GM19467 (cell line): ENCODE measurements around the gene OXT.
"Not testable (repeated sequence)": the region's sequence is repeated elsewhere in the genome, so short reads cannot be mapped to it uniquely, and the experiment has no call there.

Experiments
- ATAC-seq: cut with Tn5 transposase; IDR thresholded peaks from one replicate; pipeline ENCODE4 v1.9.1; 2021; ENCODE audit warnings: mild to moderate bottlenecking, moderate library complexity; ENCODE audit not compliant: unreplicated experiment

Gene OXT

DNA sequence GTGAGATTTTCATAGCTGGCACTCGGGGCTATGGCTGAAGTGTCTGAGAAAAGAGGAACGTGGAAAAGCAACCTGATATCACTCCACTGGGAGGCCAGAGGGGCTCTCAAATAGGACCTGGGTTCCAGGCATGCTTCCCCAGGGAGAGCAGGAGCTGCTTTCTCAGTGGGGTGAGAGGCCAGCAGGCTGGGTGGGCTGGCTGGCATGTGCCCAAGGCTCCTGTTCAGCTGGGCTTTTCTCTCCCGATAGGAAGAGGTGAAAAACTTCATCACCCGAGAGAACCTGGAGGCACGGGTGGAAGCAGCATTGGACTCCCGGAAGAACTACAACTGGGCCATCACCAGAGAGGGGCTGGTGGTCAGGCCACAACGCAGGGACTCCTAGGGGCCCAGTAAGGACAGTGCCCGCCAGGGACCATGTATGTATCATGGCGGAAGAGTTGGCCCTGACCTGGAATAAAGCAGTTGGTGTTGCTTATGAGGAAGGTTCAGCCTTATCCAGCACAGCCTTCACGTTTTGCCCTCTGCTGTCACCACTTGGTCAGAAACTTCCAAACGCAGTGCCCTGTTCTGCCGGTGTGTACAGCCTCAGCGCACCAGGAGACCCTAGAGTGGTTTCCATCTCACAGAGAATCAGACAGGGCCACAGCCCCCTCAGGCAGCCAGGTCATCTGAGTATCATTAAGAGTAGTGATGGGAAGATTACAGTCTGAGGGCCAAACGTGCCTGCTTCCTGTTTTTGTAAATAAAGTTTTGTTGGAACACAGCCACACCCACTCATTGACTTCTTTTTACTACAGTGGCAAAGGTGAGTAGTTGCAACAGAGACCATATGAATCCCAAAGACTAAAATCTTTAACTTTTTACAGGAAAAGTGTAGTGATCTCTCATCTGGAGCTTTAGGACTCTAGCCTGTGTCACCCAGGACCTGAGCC, 23.7 kb upstream of the OXT start:
- ATAC-seq = no peak

DNA sequence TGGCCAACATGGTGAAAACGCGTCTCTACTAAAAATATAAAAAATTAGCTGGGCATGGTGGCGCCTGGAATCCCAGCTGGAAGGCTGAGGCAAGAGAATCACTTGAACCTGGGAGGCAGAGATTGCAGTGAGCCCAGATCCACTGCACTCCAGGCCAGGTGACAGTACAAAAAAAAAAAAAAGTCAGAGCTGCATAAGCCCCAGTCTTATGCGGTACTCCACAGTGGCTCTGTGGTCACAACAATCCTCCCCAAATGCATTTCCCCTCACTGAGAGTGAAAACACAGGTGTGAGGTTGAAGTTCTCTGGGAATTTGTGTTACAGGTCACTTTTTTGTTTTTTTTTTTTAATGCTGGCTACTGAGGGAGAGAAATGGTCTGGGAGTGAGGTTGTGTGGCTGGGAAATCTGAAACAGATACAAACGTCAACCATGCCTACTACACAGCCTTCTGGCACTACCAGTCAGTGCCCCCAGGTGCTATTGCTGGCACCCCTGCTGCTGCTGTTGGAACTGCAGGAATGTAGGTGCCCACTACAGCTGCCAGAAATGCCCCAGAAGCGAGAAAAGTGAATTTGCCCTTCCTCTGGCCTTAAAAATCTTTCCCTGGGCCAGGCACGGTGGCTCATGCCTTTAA, 19.9 kb upstream of the OXT start:
- ATAC-seq = no peak

DNA sequence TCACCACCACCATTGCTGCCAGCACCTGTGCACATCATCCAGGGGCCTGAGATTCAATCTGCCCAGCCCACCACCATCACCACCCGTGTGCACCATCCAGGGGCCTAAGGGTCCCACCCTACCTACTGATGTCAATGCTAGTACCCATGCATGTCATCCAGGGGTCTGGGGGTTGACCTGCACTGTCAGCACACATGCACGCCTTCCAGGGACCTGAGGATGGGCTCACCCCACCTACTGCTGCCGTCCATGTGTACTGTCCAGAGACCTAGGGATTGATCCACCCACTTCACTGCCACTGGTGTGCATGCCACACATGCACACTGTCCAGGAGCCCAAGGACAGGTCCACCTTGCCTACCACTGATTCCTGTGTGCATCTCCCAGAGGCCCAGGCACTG, 11.9 kb upstream of the OXT start:
- no peak for ATAC-seq

DNA sequence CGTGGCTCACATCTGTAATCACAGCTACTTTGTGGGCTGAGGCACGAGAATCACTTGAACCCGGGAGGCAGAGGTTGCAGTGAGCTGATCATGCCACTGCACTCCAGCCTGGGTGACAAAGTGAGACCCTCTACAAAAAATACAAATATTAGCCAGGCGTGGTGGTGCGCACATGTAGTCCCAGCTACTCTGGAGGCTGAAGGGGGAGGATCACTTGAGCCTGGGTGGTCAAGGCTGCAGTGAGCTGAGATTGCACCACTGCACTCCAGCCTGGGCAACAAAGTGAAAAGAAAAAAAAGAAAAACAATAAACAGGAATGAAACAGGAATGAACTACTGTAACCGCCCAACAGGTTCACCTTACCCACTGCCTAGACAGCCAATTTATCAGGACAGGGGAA, 7.3 kb upstream of the OXT start:
- ATAC-seq = not testable (repeated sequence)

DNA sequence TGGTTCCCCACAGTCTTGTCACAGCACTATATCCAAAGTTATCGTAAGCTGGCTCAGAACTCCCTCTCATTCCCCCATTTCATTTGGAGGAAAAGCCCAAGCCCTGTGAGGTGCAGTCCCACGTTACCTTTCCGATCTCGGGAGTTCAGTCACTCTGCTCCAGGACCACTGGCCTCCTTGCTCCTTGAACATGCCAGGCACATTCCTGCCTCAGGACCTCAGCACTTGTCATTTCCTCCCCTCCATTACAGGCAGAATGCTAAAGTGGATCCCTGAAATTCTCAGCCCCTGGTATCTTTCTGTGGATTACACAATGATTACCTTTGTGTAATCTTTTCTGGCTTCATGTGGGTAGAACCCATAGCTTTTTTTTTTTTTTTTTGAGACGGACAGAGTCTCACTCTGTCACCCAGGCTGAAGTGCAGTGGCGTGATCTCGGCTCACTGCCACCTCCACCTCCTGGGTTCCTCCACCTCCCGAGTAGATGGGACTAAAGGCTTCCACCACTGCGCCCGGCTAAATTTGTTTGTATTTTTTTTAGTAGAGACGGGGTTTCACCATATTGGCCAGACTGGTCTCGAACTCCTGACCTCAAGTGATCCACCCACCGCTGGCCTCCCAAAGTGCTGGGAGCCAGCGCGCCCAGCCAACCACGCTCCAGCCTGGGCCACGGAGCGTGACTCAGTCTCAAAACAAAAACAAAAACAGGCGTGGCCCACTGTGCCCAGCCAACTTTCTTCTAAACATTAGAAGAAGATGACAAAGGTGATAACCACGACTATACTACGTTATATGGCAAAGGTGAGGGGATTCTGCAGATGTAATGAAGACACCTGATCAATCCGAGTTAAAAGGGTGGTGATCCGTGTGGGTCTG, 4.0 kb upstream of the OXT start:
- no peak for ATAC-seq

DNA sequence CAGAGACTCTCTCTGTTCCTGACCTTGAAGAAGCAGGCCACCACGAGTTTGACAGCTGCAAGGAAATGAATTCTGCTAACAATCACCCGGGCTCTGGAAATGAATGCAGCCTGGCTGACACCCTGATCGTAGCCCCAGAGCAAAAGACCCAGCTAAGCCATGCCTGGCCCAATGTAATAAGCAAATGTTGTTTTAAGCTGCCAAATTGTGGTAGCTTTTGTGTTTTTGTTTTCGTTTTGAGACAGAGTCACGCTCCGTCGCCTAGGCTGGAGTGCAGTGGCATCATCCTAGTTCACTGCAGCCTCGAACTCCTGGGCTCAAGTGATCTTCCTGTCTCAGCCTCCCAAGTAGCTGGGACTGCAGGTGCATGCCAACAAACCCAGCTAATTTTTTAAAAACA, 3.3 kb upstream of the OXT start:
- no peak for ATAC-seq

DNA sequence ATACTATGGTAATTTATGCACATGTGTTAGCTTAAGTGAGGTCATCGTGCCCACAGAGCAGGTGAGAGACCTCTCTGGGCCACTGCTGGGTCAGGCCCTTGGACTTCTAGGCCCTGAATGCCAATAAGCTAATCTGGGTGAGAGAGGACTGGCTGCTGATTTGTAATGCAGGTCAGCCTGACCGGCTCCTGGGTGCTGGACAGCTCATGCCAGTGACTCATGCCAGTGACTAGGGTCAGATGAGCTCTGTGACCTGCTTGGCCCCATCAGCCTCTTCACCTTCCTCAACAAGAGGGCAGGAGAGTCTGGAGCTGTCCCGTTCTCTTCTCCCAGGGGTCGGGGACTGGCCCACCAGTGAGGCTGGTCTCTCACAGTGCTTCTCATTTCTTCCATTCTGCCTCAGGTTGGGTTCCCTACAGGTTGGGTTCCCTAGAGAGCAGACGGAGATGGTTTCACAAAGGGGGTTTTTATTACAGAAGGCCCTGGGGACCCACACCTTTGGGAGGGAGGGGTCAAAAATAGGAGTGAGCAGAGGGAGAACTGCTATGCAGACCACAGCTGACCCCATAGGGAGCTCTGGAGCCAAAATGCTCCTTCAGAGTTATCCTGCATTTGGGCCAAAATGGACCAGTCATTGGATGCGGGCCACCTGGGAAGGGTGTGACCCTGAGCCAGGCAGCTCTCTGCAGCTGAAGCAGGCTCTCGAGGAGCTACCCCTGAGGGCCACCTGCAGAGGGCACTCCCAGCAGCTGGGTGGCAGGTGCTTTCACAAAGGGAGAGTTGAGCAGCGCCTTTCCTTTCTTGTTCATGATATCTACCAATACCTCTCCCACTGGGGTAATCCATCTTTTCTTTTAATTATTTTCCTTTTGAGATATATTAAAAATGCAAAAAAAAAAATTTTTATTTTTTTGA, 2.2 kb upstream of the OXT start:
- no peak for ATAC-seq

DNA sequence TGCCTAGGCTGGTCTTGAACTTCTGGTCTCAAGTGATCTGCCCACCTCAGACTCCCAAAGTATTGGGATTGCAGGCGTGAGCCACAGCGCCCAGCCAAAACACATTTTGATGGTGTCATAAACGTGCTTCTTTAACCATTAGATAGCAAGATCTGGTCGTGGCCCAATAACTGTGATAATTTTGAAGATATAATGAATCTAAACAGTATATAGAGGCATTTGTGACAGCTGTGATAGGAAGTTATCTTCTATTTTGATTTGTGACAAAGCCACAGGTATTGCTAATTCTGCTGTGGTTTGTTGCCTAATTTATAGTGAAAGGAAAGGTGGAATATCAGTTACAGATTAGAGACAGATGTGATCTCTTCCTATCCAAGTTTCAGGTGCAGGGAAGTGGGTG, 695 bp upstream of the OXT start:
- no peak for ATAC-seq

DNA sequence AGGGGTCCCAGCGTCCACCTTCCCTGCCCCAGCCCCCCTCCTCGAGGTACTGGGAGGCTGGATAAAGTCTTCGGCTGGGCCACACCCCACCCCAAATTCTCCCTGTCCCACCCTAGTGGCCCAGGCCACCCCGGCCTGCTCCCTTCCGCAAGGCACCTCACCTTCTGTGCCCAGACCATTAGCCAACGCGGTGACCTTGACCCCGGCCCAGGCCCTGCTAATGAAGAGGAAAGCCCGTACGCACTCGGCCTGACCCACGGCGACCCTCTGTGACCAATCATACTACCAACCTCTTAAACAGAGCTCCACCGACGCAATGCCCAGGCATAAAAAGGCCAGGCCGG, 182 bp upstream of the OXT start:
- no peak for ATAC-seq

DNA sequence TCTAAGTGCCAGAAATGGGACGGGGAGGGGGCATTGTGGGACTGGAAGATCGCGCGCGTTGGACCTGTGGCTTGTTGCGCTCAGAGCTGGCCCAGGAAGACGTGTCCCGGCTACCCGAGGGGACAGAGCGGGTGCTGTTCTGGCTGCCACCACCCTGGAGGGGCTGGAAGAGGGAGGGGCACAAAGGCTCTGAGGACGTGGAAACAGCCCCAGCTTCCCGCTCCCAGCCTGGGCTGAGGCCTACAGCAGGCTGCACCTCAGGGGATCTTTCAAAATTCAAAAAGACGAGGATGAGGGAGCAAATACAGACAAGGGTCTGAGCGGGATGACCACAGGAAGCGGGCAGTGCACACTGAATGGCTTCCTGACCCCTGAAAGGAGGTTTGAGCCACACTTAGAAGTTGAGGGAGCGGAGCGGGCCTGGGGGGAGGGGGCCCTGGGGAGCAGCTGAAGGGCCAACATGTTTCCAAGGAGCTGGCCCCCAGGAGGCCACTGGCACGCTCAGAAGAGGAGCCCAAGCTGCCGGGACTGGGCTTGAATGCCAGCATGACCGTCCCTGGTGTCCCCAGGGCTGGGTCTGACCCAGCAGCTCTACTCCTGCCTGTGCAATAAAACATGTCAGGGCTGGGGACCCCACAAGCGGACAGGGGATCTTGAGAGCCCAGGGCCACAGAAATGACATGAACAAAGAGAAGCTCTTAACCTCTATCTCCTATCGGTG, 1.3 kb downstream of the OXT start:
- ATAC-seq = no peak

DNA sequence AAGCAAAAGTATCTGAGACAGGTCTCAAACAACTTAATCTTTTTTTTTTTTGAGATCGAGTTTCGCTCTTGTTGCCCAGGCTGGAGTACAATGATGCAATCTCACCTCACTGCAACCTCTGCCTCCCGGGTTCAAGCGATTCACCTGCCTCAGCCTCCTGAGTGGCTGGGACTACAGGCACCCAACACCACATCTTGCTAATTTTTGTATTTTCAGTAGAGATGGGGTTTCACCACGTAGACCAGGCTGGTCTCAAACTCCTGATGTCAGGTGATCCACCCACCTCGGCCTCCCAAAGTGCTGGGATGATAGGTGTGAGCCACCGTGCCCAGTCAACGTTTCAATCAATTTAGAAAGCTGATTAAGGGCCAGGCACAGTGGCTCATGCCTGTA, 1.8 kb downstream of the OXT start:
- not testable (repeated sequence) for ATAC-seq

DNA sequence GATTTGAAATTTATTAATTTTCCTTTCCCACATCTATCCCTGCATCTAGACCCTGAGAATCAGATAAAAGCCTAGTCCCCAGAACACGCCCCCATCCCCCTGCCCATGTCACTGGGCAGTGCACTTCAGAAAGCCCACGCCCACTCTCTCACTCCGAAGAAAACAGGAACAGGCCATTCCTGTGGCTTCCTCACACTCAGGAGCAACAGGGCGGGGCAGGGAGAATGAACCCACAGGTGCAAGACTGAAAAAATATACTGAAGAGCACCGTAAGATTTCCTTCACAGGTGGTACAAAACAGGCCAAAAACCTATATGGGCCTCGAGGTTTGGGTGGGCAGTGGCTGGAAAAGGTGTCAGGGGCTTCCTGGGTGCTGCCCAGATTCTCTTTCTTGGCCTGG, 3.4 kb downstream of the OXT start:
- no peak for ATAC-seq

DNA sequence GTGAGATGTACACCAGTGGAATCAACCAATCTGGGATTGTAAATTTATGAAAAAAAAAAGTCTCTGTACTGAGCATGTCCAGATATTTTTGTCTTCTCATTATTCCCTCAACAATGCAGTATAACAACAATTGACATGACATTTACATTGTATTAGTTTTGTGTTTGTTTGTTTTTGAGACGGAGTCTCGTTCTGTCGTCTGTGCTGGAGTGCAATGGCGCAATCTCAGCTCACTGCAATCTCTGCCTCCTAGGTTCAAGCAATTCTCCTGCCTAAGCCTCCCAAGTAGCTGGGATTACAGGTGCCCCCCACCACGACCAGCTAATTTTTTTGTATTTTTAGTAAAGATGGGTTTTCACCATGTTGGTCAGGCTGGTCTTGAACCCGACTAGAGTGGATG, 3.9 kb downstream of the OXT start:
- not testable (repeated sequence) for ATAC-seq

DNA sequence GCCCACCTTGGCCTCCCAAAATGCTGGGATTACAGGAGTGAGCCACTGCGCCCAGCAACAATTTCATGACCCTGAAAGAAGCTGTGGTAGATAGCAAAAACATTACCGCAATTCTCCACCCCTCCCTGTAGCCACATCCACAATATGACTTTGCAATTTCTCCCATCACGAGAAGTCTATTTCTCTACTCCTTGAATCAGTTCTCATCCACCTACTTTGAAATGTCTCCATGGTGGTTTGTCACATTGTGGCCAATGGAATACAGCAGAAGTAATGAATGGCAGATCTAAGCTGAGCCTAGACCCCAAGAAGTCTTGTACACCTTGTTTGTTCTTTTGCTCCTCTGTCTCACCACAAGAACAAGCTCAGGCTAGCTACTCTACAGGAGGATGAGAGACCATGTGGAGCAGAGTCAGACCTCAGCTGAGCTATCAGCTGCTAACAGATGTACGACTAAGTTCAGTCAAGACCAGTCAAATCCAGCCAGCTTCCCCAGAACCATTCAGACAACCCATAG, 6.3 kb downstream of the OXT start:
- no peak for ATAC-seq

DNA sequence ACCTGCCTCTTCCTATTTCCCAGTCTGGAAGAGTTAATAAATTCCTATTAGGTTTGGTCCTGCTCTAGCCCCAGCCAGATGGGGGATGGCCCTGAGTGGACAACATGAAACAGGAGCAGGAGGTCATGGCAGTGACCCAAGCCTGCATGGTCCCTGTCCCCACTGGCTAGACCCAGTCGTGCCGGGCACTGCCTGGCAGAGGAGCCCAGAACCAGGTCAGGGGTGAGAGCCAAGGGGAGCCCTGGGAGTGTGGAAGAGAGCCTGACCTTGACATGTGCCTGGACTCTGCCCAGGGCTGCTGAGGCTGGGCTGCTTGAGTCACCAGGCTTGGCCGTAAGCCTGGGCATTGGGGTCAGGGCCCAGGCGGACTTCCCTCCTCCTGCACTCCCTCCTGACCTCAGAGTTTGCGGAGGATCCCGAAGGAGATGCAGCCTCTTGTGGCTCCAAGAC, 9.5 kb downstream of the OXT start:
- ATAC-seq = no peak

DNA sequence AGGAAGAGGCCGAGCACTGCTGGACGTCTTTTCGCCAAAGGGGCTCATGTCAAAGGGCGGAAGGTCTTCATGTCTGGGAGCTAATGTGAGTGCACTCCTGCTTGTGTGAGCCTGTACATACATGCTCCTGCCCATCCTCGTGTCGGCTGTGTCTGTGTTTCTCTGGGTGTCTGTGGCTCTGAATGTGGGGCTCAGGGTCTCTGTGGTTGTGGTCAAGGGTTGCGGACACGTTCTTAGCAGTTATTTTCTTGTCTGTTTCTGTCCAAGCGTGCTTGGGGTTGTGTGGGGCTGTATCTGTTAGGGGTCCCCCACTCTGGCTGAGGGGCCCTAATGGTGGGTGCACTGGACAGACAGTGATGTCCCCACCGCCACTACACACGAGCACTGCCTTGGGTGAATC, 10.2 kb downstream of the OXT start:
- ATAC-seq = no peak

DNA sequence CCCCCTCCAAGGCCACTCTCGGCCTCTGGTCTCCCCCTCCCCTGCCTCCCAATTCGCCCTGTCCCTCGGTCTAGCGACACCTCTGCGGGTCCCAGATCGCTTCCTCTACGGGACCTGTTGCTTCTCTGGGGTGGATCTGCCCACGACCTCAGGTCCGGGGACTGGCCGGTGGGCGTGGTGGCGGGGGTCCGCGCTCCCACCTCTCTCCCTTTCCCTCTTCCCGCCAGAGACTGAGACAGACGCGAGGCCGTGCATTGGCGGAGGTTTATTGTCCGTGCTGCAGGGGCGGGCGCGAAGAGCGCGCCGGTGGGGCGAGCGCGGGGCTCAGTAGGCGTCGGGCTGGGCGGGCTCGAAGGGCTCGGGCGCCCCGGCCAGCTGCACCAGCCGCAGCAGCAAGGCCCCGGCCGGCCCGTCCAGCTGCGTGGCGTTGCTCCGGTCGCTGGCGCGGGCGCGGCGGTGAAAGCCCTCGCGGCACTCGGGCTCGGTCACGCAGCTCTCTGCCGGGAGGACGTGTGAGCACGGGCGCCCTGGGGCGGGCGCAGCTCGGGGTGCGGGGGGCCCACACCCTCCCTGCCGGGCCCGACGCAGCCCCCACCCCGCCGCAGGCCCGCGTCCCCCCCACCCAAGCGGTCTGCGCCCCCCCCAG, 11.0 kb downstream of the OXT start:
- no peak for ATAC-seq

DNA sequence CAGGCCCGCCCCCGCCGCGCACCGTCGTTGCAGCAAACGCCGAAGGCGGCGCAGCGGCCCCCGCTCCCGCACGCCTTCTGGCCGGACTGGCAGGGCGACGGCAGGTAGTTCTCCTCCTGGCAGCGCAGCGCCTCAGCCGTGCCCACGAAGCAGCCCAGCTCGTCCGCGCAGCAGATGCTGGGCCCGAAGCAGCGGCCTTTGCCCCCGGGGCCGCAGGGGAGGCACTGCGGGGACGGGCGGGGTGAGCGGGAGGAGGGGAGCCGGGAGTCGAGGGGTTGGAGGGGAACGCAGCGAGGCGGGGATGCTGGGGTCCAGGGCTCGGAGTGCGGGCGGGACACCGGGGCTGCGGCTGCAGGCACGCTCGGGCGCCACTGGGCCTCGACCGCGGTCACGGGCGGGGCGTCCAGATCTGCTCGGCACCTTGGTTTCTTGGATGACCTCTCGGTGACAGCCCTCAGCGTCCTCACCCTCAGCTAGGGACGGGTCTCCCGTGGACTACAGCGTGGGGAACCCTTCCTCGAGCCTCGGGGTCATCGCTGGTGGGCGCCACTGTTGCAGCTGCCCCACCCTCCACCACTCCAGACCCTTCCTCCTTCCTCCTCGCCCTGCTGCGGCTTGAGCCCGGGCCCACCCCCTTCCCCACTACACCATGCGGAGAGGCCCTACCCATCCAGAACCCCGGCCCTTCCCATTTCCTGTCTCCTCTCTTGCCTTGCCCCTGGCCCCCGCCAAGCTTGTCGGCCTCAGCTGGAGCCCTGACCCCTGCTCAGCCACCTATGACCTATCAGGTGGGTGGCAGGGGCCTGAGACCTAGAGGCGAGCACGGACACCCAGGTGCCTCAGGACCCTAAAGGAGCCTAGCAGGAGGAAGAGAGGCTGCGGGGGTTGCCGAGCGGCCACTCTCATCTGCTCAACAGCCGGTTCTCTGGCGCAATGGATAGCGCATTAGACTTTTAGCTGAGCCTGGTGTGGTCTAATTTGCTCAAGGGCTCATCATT, 11.8 kb downstream of the OXT start:
- no peak for ATAC-seq
